Calu3 (cell line): ENCODE data around the gene MCM9. TPM values are rescaled to one million over a fixed set of nuclear protein-coding genes. Genes with fewer than 3 reads are reported as not detected.

Experiments
- BruUV-seq: library from RNA; stranded (reverse); fragments of 400-500 nt; replicated peaks from 2 replicates; lab custom pipeline; 2021; lab: Mats Ljungman, UMichigan
- CTCF ChIA-PET: fragments of 300-600 bp; sonication (Branson Sonifier 250); formaldehyde crosslinking; loops from one replicate; lab custom pipeline; 2022; ENCODE audit warnings: antibody characterized with exemption; lab: Charles Lee
- DNase-seq: peaks from one replicate; pipeline ENCODE4 v3.0.0; 2022
- H3K27ac Mint-ChIP-seq: one replicate; pipeline ENCODE4 v1.8.0; 2022; ENCODE audit warnings: mixed read lengths; ENCODE audit not compliant: unreplicated experiment
- H3K27me3 Mint-ChIP-seq: one replicate; pipeline ENCODE4 v1.8.0; 2022; ENCODE audit warnings: mixed read lengths; ENCODE audit not compliant: unreplicated experiment
- H3K36me3 Mint-ChIP-seq: one replicate; pipeline ENCODE4 v1.8.0; 2022; ENCODE audit warnings: mild to moderate bottlenecking, moderate library complexity, mixed read lengths; ENCODE audit not compliant: insufficient read depth, unreplicated experiment
- H3K4me1 Mint-ChIP-seq: one replicate; pipeline ENCODE4 v1.8.0; 2022; ENCODE audit warnings: mild to moderate bottlenecking, low read depth, mixed read lengths; ENCODE audit not compliant: unreplicated experiment
- H3K4me3 Mint-ChIP-seq: one replicate; pipeline ENCODE4 v1.8.0; 2022; ENCODE audit warnings: mild to moderate bottlenecking, low read depth, moderate library complexity, mixed read lengths; ENCODE audit not compliant: unreplicated experiment
- H3K9me3 Mint-ChIP-seq: one replicate; pipeline ENCODE4 v1.8.0; 2022; ENCODE audit warnings: low read depth, mixed read lengths; ENCODE audit not compliant: unreplicated experiment
- CTCF ChIP-seq: fragments of 200-600 bp; IDR thresholded peaks from one replicate; pipeline ENCODE4 v1.8.0; 2022; ENCODE audit warnings: antibody characterized with exemption; ENCODE audit not compliant: unreplicated experiment
- intact Hi-C: fragments of 100-400 bp; cut with micrococcal nuclease; formaldehyde crosslinking; loops from one replicate; pipeline ENCODE4 v1.10.0; 2022; ENCODE audit not compliant: unreplicated experiment
- total RNA-seq: library from RNA; stranded (reverse); gene quantifications from 2 replicates; pipeline ENCODE4 v1.2.3, GENCODE V29; 2022

Gene MCM9
- total RNA-seq, 1 experiment from 2014 or later, result 24.6 TPM

DNA sequence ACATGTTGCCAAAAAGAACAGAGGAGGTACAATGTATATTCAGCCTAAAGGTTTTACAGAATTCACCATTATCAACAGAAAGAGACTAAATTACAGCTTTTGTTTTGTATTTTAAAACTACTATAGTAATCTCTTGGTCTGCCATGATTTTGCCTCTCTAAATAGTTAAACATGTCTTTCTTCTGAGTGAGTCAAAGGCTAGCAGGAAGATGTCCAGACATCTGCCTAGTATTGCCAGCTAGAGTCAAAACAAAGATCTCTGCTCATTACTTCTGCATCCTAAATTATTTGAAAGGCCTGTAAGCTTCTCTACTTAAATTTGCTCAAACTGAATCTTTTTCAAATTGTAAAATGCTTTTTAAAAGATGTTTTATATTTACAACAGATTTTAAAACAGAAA, 32.2 kb downstream of the MCM9 start:
- DNase-seq, result no peak
- Mint-ChIP-seq H3K36me3 (peaks cover 7% of the 10 kb centered on the region), H3K9me3 (no peaks in the 10 kb centered on the region), H3K4me1 (peaks cover 7% of the 10 kb centered on the region), H3K27me3 (no peaks in the 10 kb centered on the region), H3K27ac (no peak overlapping the region), H3K4me3 (no peak overlapping the region)
- CTCF ChIA-PET, result no interaction called here
- TF ChIP-seq CTCF, result no peak
- intact Hi-C loops, result no loop called here
- BruUV-seq, result no TSS peak

- H3K9me3 Mint-ChIP-seq, result no peaks in the 10 kb centered on the region
- peaks cover 7% of the 10 kb centered on the region for H3K4me1 Mint-ChIP-seq
- intact Hi-C loops, result loop anchor here (5.0 to 10.0 kb wide), 3 partner anchors 32 to 335 kb away; no protein-coding TSS in a partner anchor
- no TSS peak for BruUV-seq
- CTCF ChIA-PET, result no interaction called here
- DNase-seq, result no peak
- no peaks in the 10 kb centered on the region for H3K27me3 Mint-ChIP-seq
- no peak for TF ChIP-seq CTCF
- no peak overlapping the region for H3K4me3 Mint-ChIP-seq
- H3K36me3 Mint-ChIP-seq, result peaks cover 13% of the 10 kb centered on the region
- no peak overlapping the region for H3K27ac Mint-ChIP-seq
Measured at GRCh38 chr6:118899948-118900347, 35.0 kb downstream of the MCM9 start.

- no peaks in the 10 kb centered on the region for H3K27me3 Mint-ChIP-seq
- H3K4me3 Mint-ChIP-seq, result no peak overlapping the region
- no TSS peak for BruUV-seq
- no peaks in the 10 kb centered on the region for H3K9me3 Mint-ChIP-seq
- no peak overlapping the region for H3K27ac Mint-ChIP-seq
- TF ChIP-seq CTCF, result no peak
- H3K4me1 Mint-ChIP-seq, result peaks cover 19% of the 10 kb centered on the region
- peaks cover 35% of the 10 kb centered on the region for H3K36me3 Mint-ChIP-seq
- no peak for DNase-seq
- CTCF ChIA-PET, result no interaction called here
- intact Hi-C loops, result loop anchor here (5.0 to 10.0 kb wide), 3 partner anchors 35 to 333 kb away; no protein-coding TSS in a partner anchor
Measured at GRCh38 chr6:118897386-118897785, 37.6 kb downstream of the MCM9 start.

GRCh38 chr6:118896339-118897136, 38.4 kb downstream of the MCM9 start:
- H3K27ac Mint-ChIP-seq, result peak overlapping the region; percentile 85
- TF ChIP-seq CTCF, result no peak
- H3K4me1 Mint-ChIP-seq, result peaks cover 19% of the 10 kb centered on the region
- H3K9me3 Mint-ChIP-seq, result no peaks in the 10 kb centered on the region
- peaks cover 35% of the 10 kb centered on the region for H3K36me3 Mint-ChIP-seq
- intact Hi-C loops, result loop anchor here (5.0 to 10.0 kb wide), 3 partner anchors 36 to 332 kb away; no protein-coding TSS in a partner anchor
- BruUV-seq, result no TSS peak
- H3K4me3 Mint-ChIP-seq, result peak overlapping the region; percentile 54
- CTCF ChIA-PET, result interaction anchor here (0.6 kb wide), 1 partner anchor 194 kb away, joined by 4 read pairs; no protein-coding TSS in a partner anchor
- no peak for DNase-seq
- H3K27me3 Mint-ChIP-seq, result no peaks in the 10 kb centered on the region
